Upper lobe of right lung (tissue), 1 donor: Measurements from ENCODE around the gene TOMM22. TPM values are rescaled to one million over a fixed set of nuclear protein-coding genes. Genes with fewer than 3 reads are reported as not detected.
A peak's percentile ranks its signal among the peaks of the same experiment; 100 is the strongest.

Experiments used
- ATAC-seq: fragments of 200-7000 bp; cut with Tn5 transposase; one replicate; pipeline ENCODE4 v1.9.1; 2020; ENCODE audit warnings: mild to moderate bottlenecking, moderate library complexity
- DNase-seq: peaks from one replicate; pipeline ENCODE4 v3.0.0-alpha.2; 2020
- H3K27ac ChIP-seq: fragments of 200-600 bp; one replicate; pipeline ENCODE4 v1.8.0; 2022
- H3K27me3 ChIP-seq: fragments of 200-600 bp; one replicate; pipeline ENCODE4 v1.8.0; 2022; ENCODE audit warnings: mild to moderate bottlenecking
- H3K36me3 ChIP-seq: fragments of 200-600 bp; one replicate; pipeline ENCODE4 v1.8.0; 2022
- H3K4me1 ChIP-seq: fragments of 200-600 bp; one replicate; pipeline ENCODE4 v1.8.0; 2022
- H3K4me3 ChIP-seq: fragments of 200-600 bp; one replicate; pipeline ENCODE4 v1.8.0; 2022; ENCODE audit warnings: mild to moderate bottlenecking
- H3K9me3 ChIP-seq: fragments of 200-600 bp; one replicate; pipeline ENCODE4 v1.8.0; 2022
- intact Hi-C: fragments of 100-400 bp; cut with DNase I; formaldehyde crosslinking; loops from one replicate; pipeline ENCODE4 v1.11.0; 2022
- total RNA-seq: library from RNA; stranded (reverse); fragmentation: NEBNext Ultra II Directional; extraction: Animal tissue kit (Norgen Biotek cat#: 25700); gene quantifications from one replicate; pipeline ENCODE4 v1.2.1, GENCODE V29; 2021
- TF ChIP-seq, protein P1 (sequence below): fragments of 200-600 bp; IDR thresholded peaks from one replicate; pipeline ENCODE4 v1.8.0; 2022; ENCODE audit warnings: antibody characterized with exemption
- donor health status: DM: no; HTN: yes; CAD: no; lungs with severe emphysema.

The TOMM22 gene
- total RNA-seq, 1 donor from 2014 or later, result 51.6 TPM

DNA sequence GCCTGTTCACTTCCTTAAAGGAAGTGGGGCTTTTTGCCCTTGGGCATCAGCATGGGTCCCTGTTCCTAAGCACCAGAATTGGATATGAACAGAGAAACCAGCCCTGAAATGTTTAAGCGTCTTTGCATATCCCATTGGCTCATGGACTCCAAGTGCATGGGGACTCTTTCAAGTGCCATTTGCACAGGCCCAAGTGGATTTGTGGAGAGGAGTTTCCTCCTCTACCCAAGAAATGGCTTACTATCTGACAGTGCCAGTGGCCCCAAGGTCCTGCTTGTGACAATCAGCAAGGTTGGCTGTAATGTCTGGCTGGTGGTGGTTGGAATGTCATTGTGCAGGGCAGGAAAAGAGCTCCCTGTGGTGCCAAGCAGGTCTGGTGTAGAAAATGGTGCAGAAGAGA lies 4.0 kb downstream of the TOMM22 start:
- ATAC-seq, result no peak
- no peaks in the 10 kb centered on the region for H3K9me3 ChIP-seq
- H3K36me3 ChIP-seq, result peaks cover 66% of the 10 kb centered on the region
- no peak overlapping the region for H3K27ac ChIP-seq
- TF ChIP-seq, protein P1, sequence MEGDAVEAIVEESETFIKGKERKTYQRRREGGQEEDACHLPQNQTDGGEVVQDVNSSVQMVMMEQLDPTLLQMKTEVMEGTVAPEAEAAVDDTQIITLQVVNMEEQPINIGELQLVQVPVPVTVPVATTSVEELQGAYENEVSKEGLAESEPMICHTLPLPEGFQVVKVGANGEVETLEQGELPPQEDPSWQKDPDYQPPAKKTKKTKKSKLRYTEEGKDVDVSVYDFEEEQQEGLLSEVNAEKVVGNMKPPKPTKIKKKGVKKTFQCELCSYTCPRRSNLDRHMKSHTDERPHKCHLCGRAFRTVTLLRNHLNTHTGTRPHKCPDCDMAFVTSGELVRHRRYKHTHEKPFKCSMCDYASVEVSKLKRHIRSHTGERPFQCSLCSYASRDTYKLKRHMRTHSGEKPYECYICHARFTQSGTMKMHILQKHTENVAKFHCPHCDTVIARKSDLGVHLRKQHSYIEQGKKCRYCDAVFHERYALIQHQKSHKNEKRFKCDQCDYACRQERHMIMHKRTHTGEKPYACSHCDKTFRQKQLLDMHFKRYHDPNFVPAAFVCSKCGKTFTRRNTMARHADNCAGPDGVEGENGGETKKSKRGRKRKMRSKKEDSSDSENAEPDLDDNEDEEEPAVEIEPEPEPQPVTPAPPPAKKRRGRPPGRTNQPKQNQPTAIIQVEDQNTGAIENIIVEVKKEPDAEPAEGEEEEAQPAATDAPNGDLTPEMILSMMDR, result no peak
- H3K27me3 ChIP-seq, result no peaks in the 10 kb centered on the region
- no peak overlapping the region for H3K4me3 ChIP-seq
- H3K4me1 ChIP-seq, result peaks cover 7% of the 10 kb centered on the region
- intact Hi-C loops, result no loop called here
- no peak for DNase-seq

DNA sequence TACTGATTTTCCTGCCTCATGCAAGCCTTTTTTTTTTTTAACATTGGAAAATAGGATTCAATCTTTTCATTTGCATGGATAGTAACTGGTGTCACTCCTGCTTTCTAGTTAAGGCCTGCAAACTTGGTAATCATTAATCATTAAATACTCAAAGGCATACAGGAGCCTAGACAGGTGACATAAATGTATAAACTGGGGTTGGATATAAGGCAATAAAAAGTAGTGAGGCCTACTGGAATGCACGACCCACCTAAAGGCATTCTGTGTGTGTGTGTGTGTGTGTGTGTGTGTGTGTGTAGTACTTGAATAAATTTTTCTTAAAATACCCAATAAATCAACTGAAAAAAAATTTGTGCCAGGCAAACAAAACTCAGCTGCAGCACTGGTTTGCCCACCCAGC lies 7.9 kb downstream of the TOMM22 start:
- peaks cover 8% of the 10 kb centered on the region for H3K4me1 ChIP-seq
- no peak overlapping the region for H3K27ac ChIP-seq
- H3K36me3 ChIP-seq, result peaks cover 62% of the 10 kb centered on the region
- intact Hi-C loops, result no loop called here
- no peak overlapping the region for H3K4me3 ChIP-seq
- H3K27me3 ChIP-seq, result no peaks in the 10 kb centered on the region
- TF ChIP-seq, protein P1, result no peak
- no peak for ATAC-seq
- DNase-seq, result no peak
- H3K9me3 ChIP-seq, result no peaks in the 10 kb centered on the region

DNA sequence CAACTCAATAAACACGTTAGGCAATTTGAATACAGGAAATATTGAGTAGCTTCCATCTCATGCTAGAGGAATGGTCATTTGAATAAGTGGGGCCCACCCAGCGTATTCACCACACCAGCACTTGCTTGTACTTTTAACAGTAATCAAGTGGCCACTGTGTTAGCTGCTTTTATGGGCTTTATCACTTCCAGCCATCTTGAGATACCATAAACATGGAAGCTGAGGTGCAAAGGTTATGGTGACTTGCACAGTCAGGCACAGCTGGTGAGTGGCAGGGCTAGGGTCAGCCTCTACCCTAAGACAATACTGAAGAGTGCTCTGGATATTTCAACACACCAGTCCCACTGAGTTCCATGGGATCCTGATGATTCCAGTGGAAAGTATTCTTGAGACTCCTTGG lies 12.3 kb downstream of the TOMM22 start:
- H3K27me3 ChIP-seq, result no peaks in the 10 kb centered on the region
- intact Hi-C loops, result no loop called here
- no peak overlapping the region for H3K27ac ChIP-seq
- TF ChIP-seq, protein P1, result no peak
- H3K4me1 ChIP-seq, result peaks cover 47% of the 10 kb centered on the region
- H3K9me3 ChIP-seq, result no peaks in the 10 kb centered on the region
- no peak overlapping the region for H3K4me3 ChIP-seq
- H3K36me3 ChIP-seq, result peaks cover 18% of the 10 kb centered on the region
- no peak for ATAC-seq
- no peak for DNase-seq

DNA sequence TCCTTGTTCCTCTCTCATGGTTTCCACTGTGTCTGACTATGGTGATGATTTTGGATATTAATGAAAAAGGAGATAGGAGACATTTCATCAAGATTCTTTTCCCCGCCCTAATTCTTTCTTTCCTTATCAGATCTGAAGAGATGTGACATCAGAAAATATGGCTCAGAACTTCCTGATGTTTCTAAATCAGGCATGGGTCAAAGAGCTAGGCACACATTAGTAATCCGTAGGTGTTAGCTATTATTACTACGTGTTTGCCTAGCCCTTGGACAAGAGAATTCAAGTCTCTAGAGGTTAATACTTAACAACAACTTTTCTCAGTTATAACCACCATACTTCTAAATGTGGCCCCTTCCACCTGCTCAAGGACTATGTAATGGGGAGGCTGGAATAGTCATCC lies 13.2 kb downstream of the TOMM22 start:
- TF ChIP-seq, protein P1, result no peak
- peaks cover 54% of the 10 kb centered on the region for H3K4me1 ChIP-seq
- intact Hi-C loops, result no loop called here
- H3K4me3 ChIP-seq, result no peak overlapping the region
- peak overlapping the region; percentile 44 for H3K27ac ChIP-seq
- no peaks in the 10 kb centered on the region for H3K9me3 ChIP-seq
- no peaks in the 10 kb centered on the region for H3K27me3 ChIP-seq
- H3K36me3 ChIP-seq, result peaks cover 13% of the 10 kb centered on the region
- no peak for DNase-seq
- ATAC-seq, result peak; percentile 54

DNA sequence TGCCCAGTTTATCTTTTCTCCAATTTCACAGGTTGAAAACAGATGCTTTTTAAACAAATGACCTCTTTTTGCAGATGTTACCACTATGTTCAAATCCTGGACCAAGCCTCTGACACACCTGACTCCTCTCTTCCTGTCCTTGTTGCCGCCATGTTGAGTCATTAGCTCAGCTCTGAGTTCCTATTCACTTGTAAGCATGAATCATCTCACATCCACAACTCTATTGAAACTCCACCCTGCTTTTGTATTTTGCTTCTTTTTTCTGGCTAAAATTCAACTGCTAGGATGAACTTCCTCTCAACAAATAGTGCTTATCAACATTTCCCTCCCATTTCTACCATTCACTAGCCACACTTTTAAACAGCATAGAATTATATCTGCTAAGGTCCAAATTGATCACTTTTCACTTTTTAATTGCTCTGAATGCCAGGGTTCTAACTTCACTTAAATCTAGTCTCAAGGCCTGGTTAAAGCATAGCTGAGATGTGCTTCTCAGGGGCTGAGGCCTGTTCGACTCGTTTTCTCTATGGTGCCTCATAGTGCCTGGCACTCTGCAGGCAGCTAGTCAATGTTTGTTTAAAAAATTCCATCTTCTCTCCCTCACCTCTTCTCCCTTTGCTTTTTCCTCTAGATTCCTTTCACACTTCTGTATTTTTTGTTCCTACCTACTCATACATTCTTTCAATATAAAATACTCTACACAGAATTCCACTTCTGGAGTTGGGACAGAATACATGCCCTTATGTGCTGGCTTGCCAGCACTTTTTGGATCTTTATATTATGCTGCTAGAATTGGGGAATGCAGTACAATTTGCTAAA lies 15.1 kb downstream of the TOMM22 start:
- peaks cover 54% of the 10 kb centered on the region for H3K4me1 ChIP-seq
- no peak for ATAC-seq

More for the DNA sequence above, 15.1 kb downstream of the TOMM22 start:
- Histone ChIP-seq H3K9me3 (no peaks in the 10 kb centered on the region), H3K27me3 (no peaks in the 10 kb centered on the region), H3K27ac (peak overlapping the region; percentile 95), H3K36me3 (peaks cover 6% of the 10 kb centered on the region), H3K4me3 (no peak overlapping the region)
- intact Hi-C loops, result no loop called here
- no peak for DNase-seq
- TF ChIP-seq, protein P1, result no peak
